ENCODE measurements around the gene COLEC12. TPM values are rescaled to one million over a fixed set of nuclear protein-coding genes. Genes with fewer than 3 reads are reported as not detected.
"Not testable (repeated sequence)": the region's sequence is repeated elsewhere in the genome, so short reads cannot be mapped to it uniquely, and the experiment has no call there.

The COLEC12 gene
- polyA plus RNA-seq, 5 donors, result 96.7 to 119 (median 107) TPM

- no peak for DNase-seq
Observed at GRCh38 chr18:415617-416612, 84.6 kb downstream of the COLEC12 start.

- DNase-seq, result no peak
Observed at GRCh38 chr18:415047-415446, 85.5 kb downstream of the COLEC12 start.

GRCh38 chr18:413233-413632 lies 87.3 kb downstream of the COLEC12 start:
- DNase-seq, result no peak

GRCh38 chr18:410047-410455 lies 90.5 kb downstream of the COLEC12 start:
- DNase-seq, result no peak

GRCh38 chr18:408367-408766 lies 92.1 kb downstream of the COLEC12 start:
- no peak for DNase-seq

GRCh38 chr18:407626-408224 lies 92.8 kb downstream of the COLEC12 start:
- no peak for DNase-seq

GRCh38 chr18:407191-407590 lies 93.3 kb downstream of the COLEC12 start:
- no peak for DNase-seq

DNA sequence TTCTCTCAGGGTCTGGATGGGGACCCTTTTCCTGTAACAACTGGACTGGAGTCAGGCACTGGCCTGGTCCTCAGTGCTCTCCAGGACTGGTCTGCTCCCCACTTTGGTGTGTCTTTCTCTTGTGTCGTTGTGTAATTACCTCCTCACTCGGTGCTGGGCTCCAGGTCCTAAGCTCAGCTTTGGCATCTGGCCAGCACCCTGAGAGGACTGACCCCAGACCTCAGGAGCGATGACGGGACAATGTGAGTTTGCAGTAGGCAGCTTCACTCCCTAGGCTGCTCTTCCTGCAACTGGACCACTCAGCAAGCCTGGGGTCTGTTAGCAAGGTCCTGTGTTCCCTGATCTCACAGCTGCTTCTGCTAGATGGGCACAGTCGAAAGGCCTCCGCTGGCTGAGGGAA lies 93.8 kb downstream of the COLEC12 start:
- DNase-seq, result no peak

- DNase-seq, result not testable (repeated sequence)
Observed at GRCh38 chr18:405006-405405, 95.5 kb downstream of the COLEC12 start.

- DNase-seq, result no peak
Observed at GRCh38 chr18:404061-404636, 96.4 kb downstream of the COLEC12 start.

- DNase-seq, result no peak
Observed at GRCh38 chr18:402129-402528, 98.4 kb downstream of the COLEC12 start.

DNA sequence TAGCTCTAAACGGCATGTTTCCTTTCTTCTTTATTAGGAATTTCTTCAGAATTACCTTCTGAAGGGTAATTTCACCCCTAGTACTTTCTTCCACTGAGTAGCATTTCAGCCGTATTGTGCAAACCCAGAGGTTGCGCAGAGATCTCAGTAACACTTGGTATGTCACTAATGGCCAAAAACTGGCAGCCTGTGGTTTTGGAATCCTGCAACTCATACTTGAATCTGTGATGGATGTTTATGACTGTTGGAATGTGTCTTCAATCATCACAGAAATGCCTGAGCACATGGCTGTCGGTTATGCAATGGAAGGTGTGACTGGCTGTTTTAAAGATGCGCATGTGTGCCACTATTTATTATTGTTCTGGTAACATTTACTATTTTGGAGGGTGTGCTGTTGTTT lies 100.0 kb downstream of the COLEC12 start:
- peak; percentile 70 to 71 for DNase-seq

- no peak for DNase-seq
Observed at GRCh38 chr18:399631-400135, 100.8 kb downstream of the COLEC12 start.

DNA sequence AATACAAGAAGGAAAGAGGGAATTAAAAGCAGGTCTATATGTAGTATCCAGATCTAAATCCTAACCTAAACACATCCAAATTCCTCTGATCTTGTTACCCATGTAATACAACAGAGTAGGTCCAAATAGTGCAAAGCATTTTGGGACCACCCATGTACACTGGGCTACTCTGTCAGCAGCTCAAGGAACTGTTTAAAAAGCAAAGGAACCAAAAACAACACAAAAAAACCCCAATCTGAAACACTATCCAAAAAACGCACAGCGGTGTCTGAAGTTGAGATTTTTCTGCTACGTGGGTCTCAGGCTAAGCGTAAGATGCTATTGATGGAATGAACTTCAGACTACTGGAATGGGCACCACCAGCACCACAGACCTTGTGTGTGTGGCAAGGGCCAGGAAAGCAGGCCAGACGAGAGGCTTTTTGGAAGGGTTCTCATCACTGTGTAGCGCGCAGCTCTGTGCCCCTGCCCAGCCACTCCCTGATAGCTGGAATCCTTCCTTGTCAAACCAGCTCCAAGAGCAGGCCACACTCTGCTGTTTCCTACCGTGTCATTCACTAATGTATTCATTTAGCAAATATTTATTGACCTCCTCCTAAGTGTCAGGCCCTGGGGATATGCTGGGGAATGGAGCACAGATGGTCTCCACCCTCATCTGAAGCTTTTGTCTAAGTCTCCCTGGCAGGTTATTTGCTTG lies 101.4 kb downstream of the COLEC12 start:
- DNase-seq, result no peak

- DNase-seq, result no peak
Observed at GRCh38 chr18:396556-396955, 103.9 kb downstream of the COLEC12 start.

DNA sequence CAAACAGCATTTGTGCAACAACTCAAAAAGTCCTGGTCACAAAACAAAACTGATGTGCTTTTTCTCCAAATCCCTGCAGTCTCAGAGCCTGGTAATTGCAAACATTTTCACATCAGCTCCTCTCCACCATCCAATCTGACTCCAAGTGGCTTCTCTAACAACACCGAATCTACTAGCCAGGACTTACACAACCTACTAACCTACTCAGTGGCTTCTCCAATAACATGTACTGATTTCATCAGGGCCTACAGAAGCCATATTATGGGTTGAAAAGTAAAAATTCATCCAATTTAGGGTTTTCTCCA lies 104.3 kb downstream of the COLEC12 start:
- no peak for DNase-seq

- no peak for DNase-seq
Observed at GRCh38 chr18:395456-396250, 104.8 kb downstream of the COLEC12 start.

- peak; percentile 65 to 73 for DNase-seq
Observed at GRCh38 chr18:394987-395362, 105.5 kb downstream of the COLEC12 start.

GRCh38 chr18:394262-394986 lies 106.1 kb downstream of the COLEC12 start:
- DNase-seq, result no peak

DNA sequence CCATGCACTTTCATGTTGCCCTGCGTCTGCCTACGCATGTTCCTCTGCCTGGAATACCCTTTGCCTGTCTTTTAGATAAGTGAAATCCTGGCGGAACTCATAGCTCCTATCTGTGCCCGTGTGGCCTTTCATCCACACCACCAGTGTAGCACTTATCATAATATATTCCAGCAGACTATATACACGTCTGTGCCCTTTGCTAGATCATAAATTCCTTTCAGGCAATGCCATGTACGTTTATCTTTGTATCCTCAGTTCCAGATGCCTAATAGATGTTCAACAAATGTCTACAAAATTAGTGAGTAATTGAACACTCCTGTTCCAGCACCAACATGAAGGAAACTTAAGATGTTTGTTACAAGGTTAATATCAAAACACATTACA lies 106.9 kb downstream of the COLEC12 start:
- DNase-seq, result no peak

All from right lung (tissue), 5 donors.